Uterus (tissue), 2 donors: Measurements from ENCODE around the gene CHKA.

Source experiments
- CTCF ChIP-seq, 4 experiments: fragments of 200-600 bp in 2 of 4; fragments of 450-650 bp in 2 of 4; sonication (generic) in 2 of 4; IDR thresholded peaks; one replicate each; pipeline ENCODE4 v1.5.1; 2016 to 2019; ENCODE audit warnings: antibody characterized with exemption in 4 of 4, mild to moderate bottlenecking in 2 of 4, moderate library complexity in 1 of 4
- POLR2A ChIP-seq, 2 donors: fragments of 450-650 bp; IDR thresholded peaks; one replicate each; pipeline ENCODE4 v1.6.1; 2016; ENCODE audit warnings: antibody characterized with exemption in 2 of 2, mild to moderate bottlenecking in 1 of 2, moderate library complexity in 1 of 2

DNA sequence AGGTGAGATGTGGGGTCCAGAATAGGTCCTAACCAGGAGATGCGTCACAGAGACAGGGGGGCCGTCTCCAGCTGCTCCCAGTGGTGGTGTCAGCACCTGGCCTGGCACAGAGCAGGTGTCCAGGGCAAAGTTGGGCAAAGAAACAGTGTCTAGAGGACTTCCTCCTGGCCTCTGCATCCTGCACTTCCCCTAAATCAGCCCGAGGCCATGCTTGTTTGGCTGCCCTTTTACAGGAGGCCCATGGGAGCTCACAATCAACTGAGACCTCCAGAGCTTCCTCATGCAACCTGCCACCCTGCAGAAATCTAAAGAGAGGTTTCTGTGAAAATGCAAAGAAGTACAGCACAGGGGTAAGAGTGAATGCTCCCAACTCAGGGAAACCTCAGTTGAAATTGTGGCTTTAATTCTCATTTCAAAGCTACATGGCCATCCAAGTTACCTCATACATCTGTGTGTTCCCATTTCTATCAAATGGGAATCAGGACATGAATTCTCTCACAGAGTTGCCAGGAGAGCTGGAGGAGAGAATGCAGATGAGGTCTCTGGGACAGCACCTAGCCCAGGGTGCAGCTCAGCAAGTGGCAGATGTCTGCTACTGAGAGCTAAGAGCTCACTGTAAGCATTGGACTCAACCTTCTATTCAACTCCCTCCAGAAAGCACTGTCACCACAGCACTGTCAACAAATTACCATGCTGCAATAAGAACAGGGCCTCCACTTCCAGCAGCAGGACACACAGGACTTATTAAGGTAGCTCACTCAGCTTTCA, 49.7 kb downstream of the CHKA start:
- TF ChIP-seq CTCF (IDR thresholded peaks at IDR 0.05) (no peak), POLR2A (IDR thresholded peaks at IDR 0.05) (no peak)
